PFSK-1 (cell line): ENCODE measurements around the gene ARL1.

Experiments used
- FOXP2 ChIP-seq: optimal IDR thresholded peaks from 2 replicates; pipeline ENCODE3; 2011; ENCODE audit warnings: borderline replicate concordance, control low read depth, inconsistent platforms; ENCODE audit not compliant: insufficient read depth; ENCODE audit errors: extremely low read length, extremely low read depth
- POLR2AphosphoS5 ChIP-seq: IDR thresholded peaks from 2 replicates; pipeline ENCODE4 v1.6.1; 2012; ENCODE audit warnings: low read depth, mild to moderate bottlenecking, control low read depth, low read length, moderate library complexity
- SIN3A ChIP-seq: IDR thresholded peaks from 2 replicates; pipeline ENCODE4 v1.6.1; 2012; ENCODE audit warnings: mild to moderate bottlenecking, low read length, moderate library complexity, borderline replicate concordance; ENCODE audit not compliant: insufficient read depth
- TAF1 ChIP-seq: IDR thresholded peaks from 2 replicates; pipeline ENCODE4 v1.6.1; 2012; ENCODE audit warnings: low read length, control low read depth, borderline replicate concordance; ENCODE audit not compliant: insufficient read depth
- TF ChIP-seq, protein P1 (sequence below), 2 experiments: IDR thresholded peaks; 2 replicates each; pipeline versions ENCODE4 v1.6.1 to v1.8.0; 2011 to 2012; ENCODE audit warnings: low read depth in 2 of 2, low read length in 2 of 2, control low read depth in 1 of 2, inconsistent platforms in 1 of 2, mild to moderate bottlenecking in 1 of 2, moderate library complexity in 1 of 2; ENCODE audit not compliant: insufficient read depth in 1 of 2

- TF ChIP-seq POLR2AphosphoS5, result no peak
- TF ChIP-seq, protein P1, sequence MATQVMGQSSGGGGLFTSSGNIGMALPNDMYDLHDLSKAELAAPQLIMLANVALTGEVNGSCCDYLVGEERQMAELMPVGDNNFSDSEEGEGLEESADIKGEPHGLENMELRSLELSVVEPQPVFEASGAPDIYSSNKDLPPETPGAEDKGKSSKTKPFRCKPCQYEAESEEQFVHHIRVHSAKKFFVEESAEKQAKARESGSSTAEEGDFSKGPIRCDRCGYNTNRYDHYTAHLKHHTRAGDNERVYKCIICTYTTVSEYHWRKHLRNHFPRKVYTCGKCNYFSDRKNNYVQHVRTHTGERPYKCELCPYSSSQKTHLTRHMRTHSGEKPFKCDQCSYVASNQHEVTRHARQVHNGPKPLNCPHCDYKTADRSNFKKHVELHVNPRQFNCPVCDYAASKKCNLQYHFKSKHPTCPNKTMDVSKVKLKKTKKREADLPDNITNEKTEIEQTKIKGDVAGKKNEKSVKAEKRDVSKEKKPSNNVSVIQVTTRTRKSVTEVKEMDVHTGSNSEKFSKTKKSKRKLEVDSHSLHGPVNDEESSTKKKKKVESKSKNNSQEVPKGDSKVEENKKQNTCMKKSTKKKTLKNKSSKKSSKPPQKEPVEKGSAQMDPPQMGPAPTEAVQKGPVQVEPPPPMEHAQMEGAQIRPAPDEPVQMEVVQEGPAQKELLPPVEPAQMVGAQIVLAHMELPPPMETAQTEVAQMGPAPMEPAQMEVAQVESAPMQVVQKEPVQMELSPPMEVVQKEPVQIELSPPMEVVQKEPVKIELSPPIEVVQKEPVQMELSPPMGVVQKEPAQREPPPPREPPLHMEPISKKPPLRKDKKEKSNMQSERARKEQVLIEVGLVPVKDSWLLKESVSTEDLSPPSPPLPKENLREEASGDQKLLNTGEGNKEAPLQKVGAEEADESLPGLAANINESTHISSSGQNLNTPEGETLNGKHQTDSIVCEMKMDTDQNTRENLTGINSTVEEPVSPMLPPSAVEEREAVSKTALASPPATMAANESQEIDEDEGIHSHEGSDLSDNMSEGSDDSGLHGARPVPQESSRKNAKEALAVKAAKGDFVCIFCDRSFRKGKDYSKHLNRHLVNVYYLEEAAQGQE (IDR thresholded peaks at IDR 0.05; ENCODE audit: insufficient read depth in 1 of 2, low read depth in 2 of 2, low read length in 2 of 2), result no peak
- no peak for TF ChIP-seq SIN3A
- no peak for TF ChIP-seq TAF1
- TF ChIP-seq FOXP2, result no peak
Observed at GRCh38 chr12:101414533-101415119, 7.1 kb upstream of the ARL1 start.
